HG02870 (cell line): ENCODE data around the gene ST6GALNAC3.
"Not testable (repeated sequence)": the region's sequence is repeated elsewhere in the genome, so short reads cannot be mapped to it uniquely, and the experiment has no call there.

Source experiments
- ATAC-seq: cut with Tn5 transposase; IDR thresholded peaks from one replicate; pipeline ENCODE4 v1.9.1; 2021; ENCODE audit warnings: mild to moderate bottlenecking, moderate library complexity; ENCODE audit not compliant: unreplicated experiment

ST6GALNAC3 gene

DNA sequence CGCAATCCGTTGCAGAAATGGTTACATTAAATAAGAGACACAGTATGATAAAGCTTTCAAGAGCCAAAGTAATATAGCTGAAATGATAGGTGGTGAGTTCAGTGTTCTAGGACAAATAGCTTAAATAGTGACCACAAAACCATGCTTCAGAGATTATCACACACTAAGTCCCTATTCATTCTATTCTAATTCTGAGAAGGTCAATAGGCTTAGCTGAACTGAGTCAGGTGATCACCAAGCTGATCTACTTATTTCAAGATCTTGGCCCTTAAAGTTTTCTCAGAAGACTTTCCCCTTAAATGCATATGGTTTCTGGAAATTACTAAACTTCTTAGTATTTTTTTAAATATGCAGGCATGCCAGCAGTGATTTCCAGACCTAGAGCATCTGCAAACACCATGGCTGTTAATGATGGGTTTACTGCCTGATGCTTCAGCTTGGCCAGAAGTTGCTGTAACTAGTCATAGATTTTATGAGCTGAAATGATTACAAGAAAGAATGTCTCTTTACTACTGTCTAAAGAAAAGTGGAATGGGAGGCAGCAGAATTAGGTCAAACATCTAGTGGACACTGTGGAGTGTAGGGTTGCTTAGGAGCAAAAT, 242.9 kb downstream of the ST6GALNAC3 start:
- no peak for ATAC-seq

- ATAC-seq, result peak; percentile 87
Observed at GRCh38 chr1:76330991-76331603, 256.6 kb downstream of the ST6GALNAC3 start.

- ATAC-seq, result no peak
Observed at GRCh38 chr1:76335882-76336281, 261.3 kb downstream of the ST6GALNAC3 start.

DNA sequence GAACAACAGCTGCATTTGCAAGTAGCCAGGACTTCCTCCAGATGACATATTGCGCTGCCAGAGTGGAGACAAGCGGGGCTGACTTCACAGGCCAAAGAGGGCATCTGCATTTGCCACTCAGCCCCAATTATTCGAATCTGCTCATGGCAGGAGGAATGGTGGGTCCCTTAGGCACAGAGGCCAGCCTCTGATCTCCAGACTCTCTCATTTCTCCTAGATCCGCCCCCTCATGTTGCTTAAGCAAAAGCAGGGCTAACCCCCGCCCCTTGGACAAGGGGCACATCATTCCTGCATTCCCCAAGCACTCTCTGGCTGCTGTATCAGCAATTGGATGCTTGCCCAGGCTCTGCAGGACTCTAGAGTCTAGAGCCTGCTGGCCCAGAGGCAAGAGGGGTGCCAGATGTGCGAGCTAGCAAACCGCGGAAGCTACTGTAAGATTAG, 262.4 kb downstream of the ST6GALNAC3 start:
- no peak for ATAC-seq

GRCh38 chr1:76337542-76338219, 263.1 kb downstream of the ST6GALNAC3 start:
- no peak for ATAC-seq

GRCh38 chr1:76340056-76340455, 265.5 kb downstream of the ST6GALNAC3 start:
- no peak for ATAC-seq

GRCh38 chr1:76341816-76342215, 267.3 kb downstream of the ST6GALNAC3 start:
- ATAC-seq, result not testable (repeated sequence)

DNA sequence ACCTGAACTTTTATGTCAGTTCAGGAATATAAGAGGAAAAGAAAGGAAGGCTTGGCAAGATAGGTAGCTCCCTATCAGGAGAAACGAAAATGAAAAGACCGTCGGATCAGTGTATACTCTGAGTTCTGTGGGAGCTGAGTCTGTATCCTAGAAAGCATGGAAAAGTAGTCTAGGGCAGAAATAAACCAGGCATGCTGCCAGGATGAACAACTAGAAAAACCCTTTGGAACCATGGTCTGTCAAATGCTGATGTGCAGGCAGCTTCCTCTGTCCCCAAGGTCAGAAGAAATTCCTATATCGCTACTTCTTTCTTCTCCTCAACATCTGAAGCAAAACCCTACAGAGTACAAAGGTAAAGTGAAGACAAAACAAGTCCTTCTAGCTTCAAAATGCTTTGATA, 268.8 kb downstream of the ST6GALNAC3 start:
- no peak for ATAC-seq

DNA sequence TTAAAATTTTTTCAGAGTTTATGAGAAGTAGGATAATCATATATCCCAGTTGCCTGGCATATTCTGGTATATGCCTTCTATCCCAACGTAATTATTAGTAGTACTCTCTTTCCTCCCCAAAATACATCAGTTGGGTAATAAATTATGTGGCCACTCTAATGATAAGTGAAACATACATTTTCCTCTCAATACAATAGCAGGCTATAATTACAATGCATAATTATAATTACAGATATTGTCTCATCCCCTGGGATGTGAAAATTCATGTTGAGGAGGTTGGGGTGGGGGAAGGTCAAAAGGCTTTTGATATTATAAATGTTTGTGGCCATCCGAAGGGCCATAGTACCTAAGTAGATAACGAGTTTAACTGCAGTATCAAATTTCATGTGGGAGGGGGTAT, 277.1 kb downstream of the ST6GALNAC3 start:
- ATAC-seq, result no peak

- no peak for ATAC-seq
Observed at GRCh38 chr1:76352741-76353435, 278.3 kb downstream of the ST6GALNAC3 start.

DNA sequence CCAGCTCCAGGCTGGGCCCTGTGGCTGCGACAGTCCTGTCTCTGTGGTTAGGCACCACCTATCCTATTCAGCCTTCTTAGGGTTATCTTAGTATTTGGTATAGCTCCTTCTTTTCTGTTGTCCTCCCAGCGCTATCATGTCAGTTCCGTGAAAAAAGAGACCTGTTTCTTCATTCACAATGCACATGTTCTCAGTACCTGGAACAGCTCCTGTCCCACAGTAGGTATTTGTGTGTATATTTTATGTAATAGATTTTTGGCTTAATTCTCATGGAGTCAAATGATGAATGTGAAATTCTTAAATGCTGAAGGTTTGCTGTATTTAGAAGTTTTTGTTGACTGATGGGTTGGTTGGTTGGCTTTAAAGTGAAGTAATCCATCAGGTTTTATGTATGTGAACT, 279.7 kb downstream of the ST6GALNAC3 start:
- no peak for ATAC-seq

DNA sequence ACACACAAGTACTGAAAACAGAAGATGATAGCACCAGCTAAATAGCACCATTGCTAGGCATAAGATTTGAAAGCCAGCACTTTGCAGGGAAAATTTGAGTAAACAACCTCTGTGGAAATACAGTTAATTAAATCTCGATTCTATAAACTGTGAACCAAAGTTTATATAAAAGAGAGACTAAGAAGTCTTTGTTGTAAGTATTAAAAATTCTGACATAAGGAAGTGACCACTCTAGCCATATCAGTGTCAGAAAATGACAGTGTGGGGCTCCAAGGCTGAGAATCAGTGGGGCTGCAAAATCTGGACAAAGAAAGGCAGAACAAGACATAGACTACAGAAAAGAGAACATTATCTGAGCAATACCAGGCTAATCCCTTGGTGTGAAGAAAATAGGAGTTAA, 292.2 kb downstream of the ST6GALNAC3 start:
- ATAC-seq, result no peak

DNA sequence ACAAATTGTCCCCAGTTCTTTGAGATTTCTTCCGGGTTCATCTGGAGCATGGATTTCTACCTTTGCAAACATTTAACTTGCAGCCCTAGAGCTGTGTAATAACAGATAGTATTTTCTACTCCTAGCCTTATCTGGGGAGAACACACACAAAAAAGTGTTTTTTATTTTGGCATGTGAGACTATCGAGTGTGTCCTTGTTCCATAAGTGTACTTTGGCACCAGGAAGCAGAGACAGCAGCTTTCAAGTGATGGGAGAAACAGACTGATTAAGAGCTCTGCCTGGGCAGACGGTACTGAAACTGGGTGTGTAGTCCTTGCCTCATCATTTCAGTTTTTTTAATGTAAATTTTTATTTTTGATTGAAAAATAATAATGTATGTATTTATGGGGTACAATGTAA, 297.4 kb downstream of the ST6GALNAC3 start:
- no peak for ATAC-seq

- ATAC-seq, result no peak
Observed at GRCh38 chr1:76374086-76374485, 299.5 kb downstream of the ST6GALNAC3 start.

DNA sequence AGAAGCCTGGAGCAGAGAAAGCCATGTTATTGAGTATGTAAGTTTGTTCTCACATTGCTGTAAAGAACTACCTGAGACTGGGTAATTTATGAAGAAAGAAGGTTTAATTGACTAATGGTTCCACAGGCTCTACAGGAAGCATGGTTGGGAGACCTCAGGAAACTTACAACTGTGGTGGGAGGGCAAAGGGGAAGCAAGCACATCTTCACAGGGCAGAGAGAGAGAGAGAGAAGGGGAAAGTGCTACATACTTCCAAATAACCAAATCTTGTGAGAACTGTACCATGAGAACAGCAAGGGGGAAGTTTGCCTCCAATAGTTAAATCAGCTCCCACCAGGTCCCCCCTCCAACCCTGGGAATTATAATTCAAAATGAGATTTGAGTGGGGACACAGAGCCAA, 302.7 kb downstream of the ST6GALNAC3 start:
- no peak for ATAC-seq

DNA sequence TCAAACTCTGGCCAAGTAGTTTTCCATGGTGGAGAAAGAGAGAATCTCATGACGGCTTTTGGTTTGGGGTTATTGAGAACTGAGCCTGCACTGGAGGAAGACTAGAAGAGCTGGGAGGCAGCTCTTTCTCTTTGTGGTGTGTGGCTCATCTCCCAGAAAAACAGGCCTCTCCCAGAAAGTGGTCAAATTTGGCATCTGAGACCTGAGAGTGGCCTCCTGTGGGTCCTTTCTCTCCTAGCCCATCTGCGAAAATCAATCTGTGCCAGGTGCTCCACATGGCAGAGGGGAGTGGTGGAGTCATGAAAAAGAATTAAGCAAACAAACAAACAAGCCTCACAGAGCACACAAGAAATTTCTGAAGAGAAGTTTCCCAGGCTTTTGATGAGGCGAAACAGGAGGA, 305.0 kb downstream of the ST6GALNAC3 start:
- ATAC-seq, result no peak

GRCh38 chr1:76381450-76382097, 307.0 kb downstream of the ST6GALNAC3 start:
- ATAC-seq, result no peak

DNA sequence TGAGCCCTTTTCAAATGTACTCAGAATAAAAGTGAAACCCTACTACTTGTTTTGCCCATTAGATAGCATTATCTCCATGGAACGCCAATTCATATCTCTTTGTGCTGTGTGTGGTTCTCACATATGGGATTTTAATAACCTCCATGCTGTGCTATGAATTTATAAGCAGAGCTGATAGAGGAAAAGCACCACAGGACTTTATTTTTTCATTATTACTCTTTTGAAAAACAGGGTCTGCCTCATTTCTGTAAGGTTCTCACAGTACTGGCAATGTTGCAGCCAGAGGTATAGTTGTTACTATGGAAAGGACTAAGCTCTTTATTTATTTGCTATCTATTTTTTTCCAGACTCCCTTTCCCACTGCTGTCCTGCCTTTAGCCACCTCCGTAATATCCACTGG, 313.7 kb downstream of the ST6GALNAC3 start:
- ATAC-seq, result no peak

DNA sequence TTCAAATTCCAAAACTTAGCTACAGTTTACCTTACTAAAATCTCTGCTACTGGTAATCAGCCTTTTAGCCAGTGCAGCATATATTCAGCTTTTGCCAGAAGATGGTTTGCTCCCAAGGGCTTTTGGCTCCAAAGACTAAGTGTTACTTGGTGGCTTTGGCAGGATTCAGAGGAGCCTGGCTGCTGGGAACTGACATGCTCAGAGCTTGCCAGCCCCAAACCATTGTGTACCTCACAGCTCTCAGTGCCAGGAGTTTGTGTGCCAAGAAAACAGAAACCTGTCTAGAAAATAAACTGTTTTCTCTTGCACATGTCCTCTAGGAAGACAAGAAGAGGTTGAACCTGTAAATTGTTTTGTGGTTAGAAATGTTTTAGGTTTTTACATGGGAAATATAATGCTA, 315.9 kb downstream of the ST6GALNAC3 start:
- no peak for ATAC-seq

DNA sequence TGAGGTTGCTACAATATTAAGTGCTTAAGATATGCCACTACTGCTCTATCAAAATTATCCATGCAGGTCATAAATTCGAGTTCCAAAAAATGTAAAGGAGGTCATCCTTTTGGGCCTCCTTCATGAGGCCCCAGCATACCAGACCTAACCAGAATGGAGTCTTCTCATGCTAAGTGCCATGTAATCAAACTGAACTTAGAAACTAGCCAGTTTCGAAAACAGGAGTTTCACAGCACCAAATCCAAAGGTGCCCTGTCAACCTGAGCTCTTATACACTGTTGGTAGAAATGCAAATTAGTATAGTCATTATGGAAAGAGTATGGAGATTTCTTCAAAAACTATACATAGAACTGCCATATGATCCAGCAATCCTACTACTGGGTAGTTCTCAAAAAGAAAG, 320.5 kb downstream of the ST6GALNAC3 start:
- ATAC-seq, result no peak

- no peak for ATAC-seq
Observed at GRCh38 chr1:76402128-76402527, 327.6 kb downstream of the ST6GALNAC3 start.
